SK-N-SH (cell line): ENCODE results near the gene CHD8.

Source experiments
- ELF1 ChIP-seq: IDR thresholded peaks from 2 replicates; pipeline ENCODE4 v1.4.0; 2012
- GATA2 ChIP-seq: sonication (generic); formaldehyde crosslinking; IDR thresholded peaks from 2 replicates; pipeline ENCODE4 v1.5.0; 2020; ENCODE audit warnings: mild to moderate bottlenecking, missing genetic modification reagents
- PBX3 ChIP-seq: IDR thresholded peaks from 2 replicates; pipeline ENCODE4; 2012
- RAD21 ChIP-seq: IDR thresholded peaks from 2 replicates; pipeline ENCODE4 v1.6.1; 2012; ENCODE audit warnings: mild to moderate bottlenecking, low read length
- REST ChIP-seq: IDR thresholded peaks from 2 replicates; pipeline ENCODE4 v1.6.1; 2012; ENCODE audit warnings: mild to moderate bottlenecking, low read depth, low read length, moderate library complexity
- YY1 ChIP-seq: IDR thresholded peaks from 2 replicates; pipeline ENCODE4 v1.4.0; 2012; ENCODE audit warnings: low read depth, mild to moderate bottlenecking

GRCh38 chr14:21415329-21415728, 40.6 kb downstream of the CHD8 start:
- TF ChIP-seq YY1 (no peak), GATA2 (CRISPR knock-in tag) (no peak), ELF1 (no peak), RAD21 (no peak), PBX3 (no peak), REST (no peak)
